ENCODE measurements around the gene POT1. TPM values are rescaled to one million over a fixed set of nuclear protein-coding genes. Genes with fewer than 3 reads are reported as not detected.

Gene POT1
- total and polyA plus RNA-seq, 2 of the 13 experiments (the other 11 are each of a cell fraction or from before 2014, with no cell fraction given), result 21.7 to 23.4 TPM

DNA sequence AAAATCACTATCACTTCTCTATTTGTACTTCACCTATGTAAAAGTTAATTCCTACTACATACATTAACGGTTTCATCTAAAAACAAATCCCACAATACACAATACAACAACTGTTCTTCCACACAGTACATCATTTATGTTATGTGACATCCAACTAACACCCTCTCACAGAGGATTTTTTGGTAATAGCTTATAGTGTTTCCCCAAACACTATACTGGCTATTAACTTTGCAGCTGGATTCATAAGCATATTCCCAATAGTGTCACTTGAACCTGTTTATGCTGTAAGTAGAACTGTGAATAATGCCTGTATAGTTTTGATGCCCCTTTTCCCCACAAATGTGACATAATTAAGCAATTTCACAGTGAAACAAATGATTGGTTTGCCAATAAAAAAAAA is 49.9 kb downstream of the POT1 start (continued):
- TF ChIP-seq, protein P1, sequence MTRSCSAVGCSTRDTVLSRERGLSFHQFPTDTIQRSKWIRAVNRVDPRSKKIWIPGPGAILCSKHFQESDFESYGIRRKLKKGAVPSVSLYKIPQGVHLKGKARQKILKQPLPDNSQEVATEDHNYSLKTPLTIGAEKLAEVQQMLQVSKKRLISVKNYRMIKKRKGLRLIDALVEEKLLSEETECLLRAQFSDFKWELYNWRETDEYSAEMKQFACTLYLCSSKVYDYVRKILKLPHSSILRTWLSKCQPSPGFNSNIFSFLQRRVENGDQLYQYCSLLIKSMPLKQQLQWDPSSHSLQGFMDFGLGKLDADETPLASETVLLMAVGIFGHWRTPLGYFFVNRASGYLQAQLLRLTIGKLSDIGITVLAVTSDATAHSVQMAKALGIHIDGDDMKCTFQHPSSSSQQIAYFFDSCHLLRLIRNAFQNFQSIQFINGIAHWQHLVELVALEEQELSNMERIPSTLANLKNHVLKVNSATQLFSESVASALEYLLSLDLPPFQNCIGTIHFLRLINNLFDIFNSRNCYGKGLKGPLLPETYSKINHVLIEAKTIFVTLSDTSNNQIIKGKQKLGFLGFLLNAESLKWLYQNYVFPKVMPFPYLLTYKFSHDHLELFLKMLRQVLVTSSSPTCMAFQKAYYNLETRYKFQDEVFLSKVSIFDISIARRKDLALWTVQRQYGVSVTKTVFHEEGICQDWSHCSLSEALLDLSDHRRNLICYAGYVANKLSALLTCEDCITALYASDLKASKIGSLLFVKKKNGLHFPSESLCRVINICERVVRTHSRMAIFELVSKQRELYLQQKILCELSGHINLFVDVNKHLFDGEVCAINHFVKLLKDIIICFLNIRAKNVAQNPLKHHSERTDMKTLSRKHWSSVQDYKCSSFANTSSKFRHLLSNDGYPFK (CRISPR knock-in tag; IDR thresholded peaks at IDR 0.05; ENCODE audit: borderline replicate concordance), result no peak

- FAIRE-seq, result no peak
- CTCF ChIA-PET (ENCODE audit: low intra/inter-chr PET ratio, low total read pairs), result no interaction called here
- TF ChIP-seq, protein P2, sequence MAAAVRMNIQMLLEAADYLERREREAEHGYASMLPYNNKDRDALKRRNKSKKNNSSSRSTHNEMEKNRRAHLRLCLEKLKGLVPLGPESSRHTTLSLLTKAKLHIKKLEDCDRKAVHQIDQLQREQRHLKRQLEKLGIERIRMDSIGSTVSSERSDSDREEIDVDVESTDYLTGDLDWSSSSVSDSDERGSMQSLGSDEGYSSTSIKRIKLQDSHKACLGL (CRISPR knock-in tag; IDR thresholded peaks at IDR 0.05), result no peak
- no peak for TF ChIP-seq ZNF646 (CRISPR knock-in tag; IDR thresholded peaks at IDR 0.05)
- no peak for TF ChIP-seq FOXO4 (CRISPR knock-in tag; conservative IDR thresholded peaks at IDR 0.05)
- no peak for TF ChIP-seq BORCS8-MEF2B (CRISPR knock-in tag; IDR thresholded peaks at IDR 0.05)
- no peak for TF ChIP-seq TRAFD1 (CRISPR knock-in tag; IDR thresholded peaks at IDR 0.05; ENCODE audit: borderline replicate concordance)
- TF ChIP-seq HCFC1 (IDR thresholded peaks at IDR 0.05; ENCODE audit: low read depth, low read length), result no peak
- TF ChIP-seq, protein P3, sequence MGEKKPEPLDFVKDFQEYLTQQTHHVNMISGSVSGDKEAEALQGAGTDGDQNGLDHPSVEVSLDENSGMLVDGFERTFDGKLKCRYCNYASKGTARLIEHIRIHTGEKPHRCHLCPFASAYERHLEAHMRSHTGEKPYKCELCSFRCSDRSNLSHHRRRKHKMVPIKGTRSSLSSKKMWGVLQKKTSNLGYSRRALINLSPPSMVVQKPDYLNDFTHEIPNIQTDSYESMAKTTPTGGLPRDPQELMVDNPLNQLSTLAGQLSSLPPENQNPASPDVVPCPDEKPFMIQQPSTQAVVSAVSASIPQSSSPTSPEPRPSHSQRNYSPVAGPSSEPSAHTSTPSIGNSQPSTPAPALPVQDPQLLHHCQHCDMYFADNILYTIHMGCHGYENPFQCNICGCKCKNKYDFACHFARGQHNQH (CRISPR knock-in tag; IDR thresholded peaks at IDR 0.05), result no peak
Measured at GRCh38 chr7:124879103-124879502, 50.5 kb downstream of the POT1 start.

More at GRCh38 chr7:124879103-124879502, 50.5 kb downstream of the POT1 start:
- Histone ChIP-seq H3K4me1 (ENCODE audit: insufficient read depth, low read length) (no peaks in the 10 kb centered on the region), H3K36me3 (replicated peaks in 1 of 2; ENCODE audit: control insufficient read depth in 1 of 2, insufficient read depth in 2 of 2, low read length in 2 of 2) (no peaks in the 10 kb centered on the region; a peak in 1 of 5 replicates), H3K27ac (ENCODE audit: extremely low read length, insufficient read depth, low read length) (no peak overlapping the region), H3K9me3 (ENCODE audit: low read length) (no peaks in the 10 kb centered on the region), H3K4me2 (ENCODE audit: low read depth, low read length) (no peak overlapping the region), H3K4me3 (replicated peaks in 1 of 3; ENCODE audit: insufficient read depth in 1 of 3, low read depth in 2 of 3, low read length in 3 of 3) (no peak overlapping the region), H3K27me3 (ENCODE audit: control insufficient read depth in 1 of 2, insufficient read depth in 2 of 2, low read length in 2 of 2) (no peaks in the 10 kb centered on the region), H2AFZ (ENCODE audit: low read length) (no peak overlapping the region), H4K20me1 (ENCODE audit: insufficient read depth, low read length) (no peaks in the 10 kb centered on the region), H3K79me2 (ENCODE audit: insufficient read depth, low read length) (no peaks in the 10 kb centered on the region), H3K9ac (ENCODE audit: insufficient read depth, low read depth, low read length) (no peak overlapping the region)
- in situ Hi-C loops (cut with HindIII; ENCODE audit: extremely low pct_ligation_motif_present, low pct_unique_long_range_greater_than_20kb) (no loop called here), intact Hi-C loops (cut with micrococcal nuclease; ENCODE audit: unreplicated experiment) (no loop called here)
- no peak for DNase-seq (ENCODE audit: low spot score)
- no peak for ATAC-seq
- 82% methylated on average over 2 of the region's 2 CpGs for WGBS (ENCODE audit: low lambda C conversion rate)
- POLR2A ChIA-PET, result no interaction called here
- no TSS peak for BruUV-seq (replicated peaks)

All from HepG2 (cell line).